ENCODE results near the gene SPATA7.

GRCh38 chr14:88380405-88380804 is 5.1 kb upstream of the SPATA7 start:
- no peak for TF ChIP-seq REST (IDR thresholded peaks at IDR 0.05; ENCODE audit: insufficient read depth in 1 of 2, low read depth in 2 of 2, low read length in 2 of 2)
- no peak for TF ChIP-seq POLR2AphosphoS5 (IDR thresholded peaks at IDR 0.05; ENCODE audit: low read depth, low read length)
- TF ChIP-seq SIN3A (IDR thresholded peaks at IDR 0.05; ENCODE audit: borderline replicate concordance, insufficient read depth, low read length): no peak

Measured in PFSK-1 (cell line).